Measurements from ENCODE around the gene CCDC127.

CCDC127 gene

GRCh38 chr5:157801-158200 is 60.2 kb downstream of the CCDC127 start:
- no peak for DNase-seq (ENCODE audit: low read depth)

DNA sequence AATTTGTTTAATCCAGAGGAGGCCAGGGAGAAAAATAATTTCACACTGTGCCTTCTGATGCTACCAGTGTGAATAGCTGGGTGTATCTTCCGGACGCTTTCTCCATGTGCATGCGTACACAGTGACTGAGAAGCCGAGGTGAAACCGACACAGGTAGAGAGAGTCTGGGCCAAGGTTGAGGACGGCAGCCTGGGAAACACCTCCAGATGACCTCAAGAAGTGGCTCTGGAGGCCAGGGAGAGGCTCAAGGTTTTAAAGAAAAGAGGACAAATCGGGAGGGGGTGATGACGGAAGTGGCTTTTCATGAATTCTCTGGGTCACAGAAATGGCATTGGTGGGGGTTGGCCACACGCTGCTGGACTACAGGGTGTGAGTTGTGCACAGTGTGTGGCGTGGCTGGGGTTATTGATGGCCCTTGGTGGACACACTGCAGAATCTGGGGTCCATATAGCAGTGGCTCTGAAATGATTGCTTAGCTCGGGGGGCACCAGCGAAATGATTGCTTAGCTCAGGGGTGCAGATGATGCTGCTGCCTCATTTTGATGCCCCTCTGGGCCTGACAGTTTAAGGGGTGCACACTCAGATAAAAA is 60.7 kb downstream of the CCDC127 start:
- no peak for DNase-seq (ENCODE audit: low read depth)

GRCh38 chr5:156411-157072 is 61.4 kb downstream of the CCDC127 start:
- no peak for DNase-seq (ENCODE audit: low read depth)

DNA sequence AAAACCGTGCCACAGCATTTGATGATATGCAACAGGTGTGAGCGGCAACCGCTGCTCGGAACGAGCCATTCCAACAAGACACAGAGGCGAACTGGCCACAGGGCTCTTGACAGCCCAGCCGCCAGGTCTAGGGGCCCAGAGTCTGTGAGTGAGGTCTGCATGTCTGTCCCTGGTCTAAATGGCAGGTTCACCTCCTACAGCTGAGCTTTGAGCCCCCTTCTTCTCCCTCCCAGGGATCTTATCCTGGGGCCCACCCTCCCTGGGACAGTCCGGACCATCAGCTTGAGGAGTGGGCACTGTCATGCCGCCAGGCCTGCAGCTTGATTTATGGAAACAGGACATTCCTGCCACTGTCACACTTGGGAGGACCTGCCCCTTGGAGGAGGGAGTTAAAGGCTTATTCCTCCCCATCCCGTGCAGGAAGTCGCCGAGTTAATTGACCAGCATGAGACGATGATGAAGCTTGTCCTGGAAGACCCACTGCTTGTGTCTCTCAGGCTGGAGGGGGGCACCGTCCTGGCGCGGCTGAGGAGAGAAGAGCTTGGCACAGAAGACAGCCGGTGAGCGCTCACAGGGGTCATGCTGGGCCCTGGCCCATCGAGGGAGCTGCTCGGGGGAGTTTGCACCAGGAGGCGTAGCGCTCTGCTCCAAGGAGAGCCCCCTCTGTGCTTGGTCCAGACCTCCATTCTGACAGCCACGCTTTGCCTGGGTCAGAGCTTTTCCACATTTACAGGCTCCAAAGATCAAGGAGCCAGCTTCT is 62.1 kb downstream of the CCDC127 start:
- DNase-seq (ENCODE audit: low read depth), result no peak

GRCh38 chr5:154826-155225 is 63.1 kb downstream of the CCDC127 start:
- DNase-seq (ENCODE audit: low read depth), result no peak

DNA sequence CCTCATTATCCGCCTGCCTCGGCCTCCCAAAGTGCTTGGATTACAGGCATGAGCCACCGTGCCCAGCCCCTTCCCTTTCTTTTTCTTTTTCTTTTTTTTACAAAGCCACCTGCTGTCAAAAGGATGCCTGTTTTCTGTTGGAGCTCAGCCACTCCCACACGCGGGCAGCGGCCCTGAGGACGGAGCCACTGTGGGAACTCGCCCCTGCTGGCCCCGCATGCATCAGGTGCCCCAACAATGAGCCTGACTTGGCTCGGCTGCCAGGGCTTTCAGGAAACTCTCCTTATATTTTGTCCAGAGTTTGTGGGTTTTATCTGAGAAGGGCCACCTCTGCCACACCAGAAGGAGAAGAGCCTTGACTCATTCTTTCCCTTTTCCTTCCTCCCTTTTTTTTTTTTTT is 63.7 kb downstream of the CCDC127 start:
- DNase-seq (ENCODE audit: low read depth), result no peak

DNA sequence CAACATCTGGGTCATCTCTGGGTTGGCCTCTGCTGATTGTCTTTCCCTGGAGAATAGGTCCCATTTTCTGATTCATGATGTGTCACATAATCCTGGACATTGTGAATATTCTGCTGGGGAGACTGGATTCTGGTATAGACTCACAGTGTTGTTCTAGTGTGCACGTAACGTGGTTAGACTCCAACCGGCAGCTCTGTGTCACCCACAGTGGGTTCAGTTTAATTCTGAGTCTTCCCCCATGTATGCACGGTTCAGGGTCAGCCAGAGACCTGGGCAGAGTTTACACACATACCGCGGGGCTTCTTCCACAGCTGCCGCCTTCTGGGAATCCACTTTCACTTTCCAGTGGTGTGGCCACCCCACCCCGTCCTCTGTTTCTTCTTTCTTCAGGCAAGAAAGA is 64.7 kb downstream of the CCDC127 start:
- no peak for DNase-seq (ENCODE audit: low read depth)

GRCh38 chr5:152077-152476 is 65.9 kb downstream of the CCDC127 start:
- no peak for DNase-seq (ENCODE audit: low read depth)

GRCh38 chr5:150746-151145 is 67.2 kb downstream of the CCDC127 start:
- DNase-seq (ENCODE audit: low read depth), result no peak

DNA sequence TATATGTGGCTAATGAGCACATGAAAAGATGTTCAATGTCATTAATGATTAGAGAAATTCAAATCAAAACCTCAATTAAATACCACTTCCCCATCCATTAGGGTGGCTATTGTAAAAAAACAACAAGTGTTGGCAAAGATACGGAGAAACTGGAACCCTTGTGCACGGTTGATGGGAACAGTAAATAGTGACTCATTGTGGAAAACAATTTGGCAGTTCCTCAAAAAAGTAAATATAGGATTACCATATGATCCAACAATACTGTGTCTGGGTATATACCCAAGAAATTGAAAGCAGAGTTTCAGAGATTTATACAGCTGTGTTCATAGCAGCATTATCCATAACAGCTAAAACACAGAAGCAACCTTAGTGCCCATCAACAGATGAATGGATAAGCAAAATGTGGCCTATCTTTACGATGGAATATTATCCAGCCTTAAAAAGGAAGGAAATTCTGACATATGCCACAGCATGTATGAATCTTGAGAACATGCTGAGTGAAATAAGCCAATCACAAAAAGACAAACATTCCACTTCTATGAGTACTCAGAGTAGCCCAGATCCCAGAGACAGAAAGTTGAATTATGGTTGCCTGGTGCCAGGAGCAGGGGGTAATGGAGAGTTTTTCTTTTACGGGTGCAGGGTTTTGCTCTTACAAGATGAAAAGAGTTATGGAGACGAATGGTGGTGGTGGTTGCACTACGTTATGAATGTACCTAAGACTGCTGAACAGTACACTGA is 68.0 kb downstream of the CCDC127 start:
- DNase-seq (ENCODE audit: low read depth), result no peak

GRCh38 chr5:147751-148150 is 70.2 kb downstream of the CCDC127 start:
- DNase-seq (ENCODE audit: low read depth), result no peak
